ENCODE results near the gene DDIT4.

DNA sequence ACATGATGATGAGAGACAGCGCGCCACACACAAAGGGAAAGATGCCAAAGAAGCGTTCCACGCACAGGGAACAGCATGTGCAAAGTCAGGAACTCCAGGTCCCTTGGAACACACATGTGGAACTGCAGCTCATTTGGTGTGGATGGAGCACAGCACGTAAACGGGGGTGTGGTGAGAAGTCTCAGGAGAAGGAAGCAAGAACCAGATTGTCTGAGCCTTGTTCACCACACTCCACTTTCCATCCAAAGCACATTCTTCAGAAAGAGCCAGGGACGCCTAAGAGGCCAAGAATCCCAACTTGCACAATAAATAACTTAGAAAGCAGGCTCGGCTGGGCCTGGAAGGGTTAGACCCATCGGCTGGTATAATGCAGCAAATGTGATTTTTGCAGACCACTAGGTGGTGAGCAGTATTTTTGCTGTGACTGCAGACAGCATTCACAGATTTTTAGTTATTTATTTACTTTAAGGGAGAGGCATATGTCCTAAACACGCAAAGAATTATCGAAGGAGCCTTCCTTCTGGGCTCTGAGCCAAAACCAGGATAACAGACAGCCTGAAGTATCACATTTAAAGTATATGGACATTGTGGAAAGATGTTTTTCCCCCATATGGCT is 29.8 kb upstream of the DDIT4 start:
- TF ChIP-seq TAF1 (IDR thresholded peaks at IDR 0.05; ENCODE audit: low read depth, low read length): no peak
- no peak for TF ChIP-seq SPI1 (IDR thresholded peaks at IDR 0.05; ENCODE audit: low read depth, low read length)
